ENCODE measurements around the gene LRRC39. TPM values are rescaled to one million over a fixed set of nuclear protein-coding genes. Genes with fewer than 3 reads are reported as not detected.

Gene LRRC39
- 0.16 and 0.17 TPM in 2 replicates for total RNA-seq

DNA sequence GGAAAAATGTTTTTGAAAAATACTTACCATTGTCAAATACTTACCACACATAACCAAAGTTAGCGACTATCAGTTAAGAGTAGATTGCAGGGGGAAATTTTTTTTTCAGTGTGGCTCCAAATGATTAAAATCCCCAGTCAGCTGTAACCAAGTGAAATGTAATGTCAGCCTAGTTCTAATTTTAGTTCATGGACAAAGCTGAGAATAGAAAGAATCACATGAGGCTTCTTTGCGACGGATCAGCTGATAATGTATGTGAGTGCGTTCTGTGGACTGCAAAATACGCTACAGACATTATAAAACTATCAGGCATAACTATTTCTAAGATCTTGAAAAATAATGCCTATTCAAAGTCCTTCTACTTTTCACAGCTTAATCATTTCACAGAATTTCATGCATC lies at the start of gene LRRC39:
LRRC39 (minus strand) TSS at position 166 of the 400 bp plus-strand sequence. CDS start 9,740 bp downstream, outside the sequence.

GRCh38 chr1:100132566-100133477 lies 45.2 kb downstream of the LRRC39 start, which contains the start of the genes SASS6 and TRMT13:
Gene SASS6 (minus strand): TSS chr1:100132930. CDS start chr1:100132814, 116 bp downstream.
Gene TRMT13 (plus strand): TSS chr1:100133163. CDS start chr1:100133169, 6 bp downstream.

Other genes starting within 250 kb of the LRRC39 start
- 12.0 and 15.0 TPM in 2 replicates for gene SLC35A3, start 208.3 kb downstream of the LRRC39 start, total RNA-seq
- gene SASS6, start 45.3 kb downstream of the LRRC39 start, total RNA-seq: 0.52 and 0.79 TPM in 2 replicates
- gene TRMT13, start 45.1 kb downstream of the LRRC39 start, total RNA-seq: 11.7 and 12.4 TPM in 2 replicates
- 8.2 and 8.8 TPM in 2 replicates for gene DBT, start 71.6 kb upstream of the LRRC39 start, total RNA-seq
- 33.5 and 41.8 TPM in 2 replicates for gene RTCA, start 88.0 kb upstream of the LRRC39 start, total RNA-seq
- 2.1 and 2.4 TPM in 2 replicates for gene CDC14A, start 174.2 kb upstream of the LRRC39 start, total RNA-seq